NT2/D1 (cell line): ENCODE data around the gene OR8A1.

Source experiments
- SUZ12 ChIP-seq: IDR thresholded peaks from 2 replicates; pipeline ENCODE4 v1.6.1; 2011; ENCODE audit not compliant: insufficient read length, insufficient read depth; ENCODE audit errors: extremely low read depth
- YY1 ChIP-seq: IDR thresholded peaks from 2 replicates; pipeline ENCODE4 v1.6.1; 2011; ENCODE audit not compliant: insufficient read length, insufficient read depth

GRCh38 chr11:124582565-124582964 lies 12.8 kb downstream of the OR8A1 start:
- TF ChIP-seq YY1, result no peak
- no peak for TF ChIP-seq SUZ12
